HG03571 (cell line): ENCODE results near the gene LPCAT1.

Experiments used
- ATAC-seq: cut with Tn5 transposase; IDR thresholded peaks from one replicate; pipeline ENCODE4 v1.9.1; 2021; ENCODE audit not compliant: unreplicated experiment

Gene LPCAT1

GRCh38 chr5:1414311-1415058 lies 109.3 kb downstream of the LPCAT1 start:
- ATAC-seq, result no peak

GRCh38 chr5:1413611-1414241 lies 110.0 kb downstream of the LPCAT1 start:
- no peak for ATAC-seq

- ATAC-seq, result no peak
Observed at GRCh38 chr5:1413211-1413610, 110.5 kb downstream of the LPCAT1 start.

GRCh38 chr5:1412621-1413020 lies 111.1 kb downstream of the LPCAT1 start:
- no peak for ATAC-seq

GRCh38 chr5:1412163-1412562 lies 111.6 kb downstream of the LPCAT1 start:
- ATAC-seq, result no peak
